K562 (cell line): ENCODE data around the gene TMTC2.

ENCODE experiments used
- CBX2 ChIP-seq: fragments of 200-600 bp; sonication (generic); IDR thresholded peaks from one replicate; pipeline ENCODE4 v1.6.1; 2012; ENCODE audit warnings: mild to moderate bottlenecking, low read length, inconsistent platforms; ENCODE audit not compliant: insufficient read depth, poor library complexity, severe bottlenecking
- JUND ChIP-seq, 2 experiments: IDR thresholded peaks; 2 replicates in 1 of 2; 3 replicates in 1 of 2; pipeline ENCODE4 v1.6.1; 2011; ENCODE audit warnings: borderline replicate concordance in 2 of 2, low read depth in 2 of 2, low read length in 2 of 2, improper control_type of control experiment in 1 of 2, missing biosample characterization in 1 of 2, missing genetic modification characterization in 1 of 2, missing genetic modification reagents in 1 of 2
- RCOR1 ChIP-seq, 2 experiments: IDR thresholded peaks; 2 replicates each; pipeline ENCODE4 v1.6.1; 2012; ENCODE audit warnings: low read depth in 2 of 2, low read length in 2 of 2, borderline replicate concordance in 1 of 2, improper control_type of control experiment in 1 of 2
- SFPQ ChIP-seq: fragments of 200-400 bp; formaldehyde crosslinking; IDR thresholded peaks from 2 replicates; pipeline ENCODE4 v1.6.1; 2017; ENCODE audit warnings: mild to moderate bottlenecking, low read depth, low read length, moderate library complexity
- STAT5A ChIP-seq: IDR thresholded peaks from 2 replicates; pipeline ENCODE4 v1.6.1; 2012; ENCODE audit warnings: low read length, inconsistent platforms, borderline replicate concordance
- ZBTB11 ChIP-seq, 3 experiments: fragments of 200-800 bp in 1 of 3; fragments of 250-450 bp in 1 of 3; fragments of 450-650 bp in 1 of 3; sonication (Bioruptor Pico) in 1 of 3; sonication (Bioruptor generic) in 1 of 3; formaldehyde crosslinking in 1 of 3; IDR thresholded peaks; 2 replicates each; pipeline versions ENCODE4 v1.6.1 to v1.8.0; 2016 to 2022; ENCODE audit warnings: mild to moderate bottlenecking in 2 of 3, missing genetic modification characterization in 2 of 3, missing compliant biosample characterization in 1 of 3, moderate library complexity in 1 of 3
- TF ChIP-seq, protein P1 (sequence below), 3 experiments: IDR thresholded peaks in 2 of 3; conservative IDR thresholded peaks in 1 of 3; 2 replicates each; pipeline ENCODE4 v1.5.1; 2011 to 2012; ENCODE audit warnings: low read length in 3 of 3, mild to moderate bottlenecking in 3 of 3, control low read depth in 2 of 3, improper control_type of control experiment in 1 of 3, inconsistent platforms in 1 of 3, low read depth in 1 of 3, mixed read lengths in 1 of 3, moderate library complexity in 1 of 3; ENCODE audit not compliant: insufficient read depth in 2 of 3
- TF ChIP-seq, protein P2 (sequence below): sonication (generic); formaldehyde crosslinking; IDR thresholded peaks from 2 replicates; pipeline ENCODE4 v1.8.1; 2022; ENCODE audit warnings: missing genetic modification reagents

GRCh38 chr12:83179999-83180398 lies 493.3 kb downstream of the TMTC2 start:
- TF ChIP-seq, protein P1, sequence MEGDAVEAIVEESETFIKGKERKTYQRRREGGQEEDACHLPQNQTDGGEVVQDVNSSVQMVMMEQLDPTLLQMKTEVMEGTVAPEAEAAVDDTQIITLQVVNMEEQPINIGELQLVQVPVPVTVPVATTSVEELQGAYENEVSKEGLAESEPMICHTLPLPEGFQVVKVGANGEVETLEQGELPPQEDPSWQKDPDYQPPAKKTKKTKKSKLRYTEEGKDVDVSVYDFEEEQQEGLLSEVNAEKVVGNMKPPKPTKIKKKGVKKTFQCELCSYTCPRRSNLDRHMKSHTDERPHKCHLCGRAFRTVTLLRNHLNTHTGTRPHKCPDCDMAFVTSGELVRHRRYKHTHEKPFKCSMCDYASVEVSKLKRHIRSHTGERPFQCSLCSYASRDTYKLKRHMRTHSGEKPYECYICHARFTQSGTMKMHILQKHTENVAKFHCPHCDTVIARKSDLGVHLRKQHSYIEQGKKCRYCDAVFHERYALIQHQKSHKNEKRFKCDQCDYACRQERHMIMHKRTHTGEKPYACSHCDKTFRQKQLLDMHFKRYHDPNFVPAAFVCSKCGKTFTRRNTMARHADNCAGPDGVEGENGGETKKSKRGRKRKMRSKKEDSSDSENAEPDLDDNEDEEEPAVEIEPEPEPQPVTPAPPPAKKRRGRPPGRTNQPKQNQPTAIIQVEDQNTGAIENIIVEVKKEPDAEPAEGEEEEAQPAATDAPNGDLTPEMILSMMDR (IDR thresholded peaks at IDR 0.05 in 2 of 3, conservative IDR thresholded peaks at IDR 0.05 in 1 of 3; ENCODE audit: insufficient read depth in 2 of 3, low read depth in 1 of 3, low read length in 3 of 3), result no peak
- TF ChIP-seq RCOR1 (IDR thresholded peaks at IDR 0.05; ENCODE audit: borderline replicate concordance in 1 of 2, low read depth in 2 of 2, low read length in 2 of 2) (no peak), ZBTB11 (CRISPR knock-in tag; IDR thresholded peaks at IDR 0.05) (no peak), JUND (IDR thresholded peaks at IDR 0.05; ENCODE audit: borderline replicate concordance, low read depth, low read length) (no peak), JUND (tag; IDR thresholded peaks at IDR 0.05; ENCODE audit: borderline replicate concordance, low read depth, low read length) (no peak), STAT5A (no peak), SFPQ (no peak), CBX2 (no peak)
- TF ChIP-seq, protein P2, sequence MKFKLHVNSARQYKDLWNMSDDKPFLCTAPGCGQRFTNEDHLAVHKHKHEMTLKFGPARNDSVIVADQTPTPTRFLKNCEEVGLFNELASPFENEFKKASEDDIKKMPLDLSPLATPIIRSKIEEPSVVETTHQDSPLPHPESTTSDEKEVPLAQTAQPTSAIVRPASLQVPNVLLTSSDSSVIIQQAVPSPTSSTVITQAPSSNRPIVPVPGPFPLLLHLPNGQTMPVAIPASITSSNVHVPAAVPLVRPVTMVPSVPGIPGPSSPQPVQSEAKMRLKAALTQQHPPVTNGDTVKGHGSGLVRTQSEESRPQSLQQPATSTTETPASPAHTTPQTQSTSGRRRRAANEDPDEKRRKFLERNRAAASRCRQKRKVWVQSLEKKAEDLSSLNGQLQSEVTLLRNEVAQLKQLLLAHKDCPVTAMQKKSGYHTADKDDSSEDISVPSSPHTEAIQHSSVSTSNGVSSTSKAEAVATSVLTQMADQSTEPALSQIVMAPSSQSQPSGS (CRISPR knock-in tag), result no peak
